ENCODE data around the gene MGMT. TPM values are rescaled to one million over a fixed set of nuclear protein-coding genes. Genes with fewer than 3 reads are reported as not detected.

The MGMT gene
- total RNA-seq, 1 donor from 2014 or later, result 13.6 TPM

- no peak for DNase-seq (ENCODE audit: low spot score, unreplicated experiment)
- H3K27me3 Mint-ChIP-seq, result peaks cover 74% of the 10 kb centered on the region
- H3K9me3 Mint-ChIP-seq (ENCODE audit: low read depth), result no peaks in the 10 kb centered on the region
- H3K27ac Mint-ChIP-seq, result no peak overlapping the region
- TF ChIP-seq CTCF (IDR thresholded peaks at IDR 0.05; ENCODE audit: unreplicated experiment), result no peak
- no peaks in the 10 kb centered on the region for H3K36me3 Mint-ChIP-seq (ENCODE audit: insufficient read depth)
- no peaks in the 10 kb centered on the region for H3K4me1 Mint-ChIP-seq (ENCODE audit: low read depth)
- no peak overlapping the region for H3K4me3 Mint-ChIP-seq (ENCODE audit: low read depth)
Observed at GRCh38 chr10:129780901-129781795, 314.1 kb downstream of the MGMT start.

- Mint-ChIP-seq H3K27ac (no peak overlapping the region), H3K27me3 (peaks cover 63% of the 10 kb centered on the region), H3K4me3 (ENCODE audit: low read depth) (no peak overlapping the region), H3K36me3 (ENCODE audit: insufficient read depth) (no peaks in the 10 kb centered on the region), H3K4me1 (ENCODE audit: low read depth) (no peaks in the 10 kb centered on the region), H3K9me3 (ENCODE audit: low read depth) (no peaks in the 10 kb centered on the region)
- DNase-seq (ENCODE audit: low spot score, unreplicated experiment), result no peak
- TF ChIP-seq CTCF (IDR thresholded peaks at IDR 0.05; ENCODE audit: unreplicated experiment), result no peak
Observed at GRCh38 chr10:129784291-129784690, 317.2 kb downstream of the MGMT start.

- Mint-ChIP-seq H3K4me1 (ENCODE audit: low read depth) (no peaks in the 10 kb centered on the region), H3K36me3 (ENCODE audit: insufficient read depth) (peaks cover 2% of the 10 kb centered on the region), H3K27me3 (peaks cover 69% of the 10 kb centered on the region), H3K4me3 (ENCODE audit: low read depth) (no peak overlapping the region), H3K9me3 (ENCODE audit: low read depth) (peaks cover 2% of the 10 kb centered on the region), H3K27ac (no peak overlapping the region)
- TF ChIP-seq CTCF (IDR thresholded peaks at IDR 0.05; ENCODE audit: unreplicated experiment), result no peak
- DNase-seq (ENCODE audit: low spot score, unreplicated experiment), result no peak
Observed at GRCh38 chr10:129784891-129785290, 317.9 kb downstream of the MGMT start.

GRCh38 chr10:129785536-129785981 lies 318.5 kb downstream of the MGMT start:
- H3K36me3 Mint-ChIP-seq (ENCODE audit: insufficient read depth), result peaks cover 2% of the 10 kb centered on the region
- DNase-seq (ENCODE audit: low spot score, unreplicated experiment), result no peak
- no peak overlapping the region for H3K4me3 Mint-ChIP-seq (ENCODE audit: low read depth)
- no peaks in the 10 kb centered on the region for H3K4me1 Mint-ChIP-seq (ENCODE audit: low read depth)
- no peak overlapping the region for H3K27ac Mint-ChIP-seq
- H3K27me3 Mint-ChIP-seq, result peaks cover 71% of the 10 kb centered on the region
- peaks cover 5% of the 10 kb centered on the region for H3K9me3 Mint-ChIP-seq (ENCODE audit: low read depth)
- TF ChIP-seq CTCF (IDR thresholded peaks at IDR 0.05; ENCODE audit: unreplicated experiment), result no peak

GRCh38 chr10:129786216-129786615 lies 319.2 kb downstream of the MGMT start:
- H3K27me3 Mint-ChIP-seq, result peaks cover 71% of the 10 kb centered on the region
- H3K36me3 Mint-ChIP-seq (ENCODE audit: insufficient read depth), result peaks cover 4% of the 10 kb centered on the region
- no peak for TF ChIP-seq CTCF (IDR thresholded peaks at IDR 0.05; ENCODE audit: unreplicated experiment)
- DNase-seq (ENCODE audit: low spot score, unreplicated experiment), result no peak
- no peak overlapping the region for H3K4me3 Mint-ChIP-seq (ENCODE audit: low read depth)
- no peak overlapping the region for H3K27ac Mint-ChIP-seq
- H3K9me3 Mint-ChIP-seq (ENCODE audit: low read depth), result peaks cover 9% of the 10 kb centered on the region
- H3K4me1 Mint-ChIP-seq (ENCODE audit: low read depth), result no peaks in the 10 kb centered on the region

Measured in progenitor cell of endocrine pancreas (in vitro differentiated cells).